HG02884 (cell line): ENCODE measurements around the gene LGALS3BP.
"Not testable (repeated sequence)": the region's sequence is repeated elsewhere in the genome, so short reads cannot be mapped to it uniquely, and the experiment has no call there.

Experiments
- ATAC-seq: cut with Tn5 transposase; IDR thresholded peaks from one replicate; pipeline ENCODE4 v1.9.1; 2021; ENCODE audit warnings: mild to moderate bottlenecking, moderate library complexity; ENCODE audit not compliant: unreplicated experiment

LGALS3BP gene

GRCh38 chr17:78966123-78966813 is 13.5 kb downstream of the LGALS3BP start:
- ATAC-seq = no peak

GRCh38 chr17:78965491-78965924 is 14.2 kb downstream of the LGALS3BP start:
- no peak for ATAC-seq

- ATAC-seq = no peak
Observed at GRCh38 chr17:78963378-78963777, 16.3 kb downstream of the LGALS3BP start.

- not testable (repeated sequence) for ATAC-seq
Observed at GRCh38 chr17:78962984-78963348, 16.8 kb downstream of the LGALS3BP start.

GRCh38 chr17:78962345-78962983 is 17.3 kb downstream of the LGALS3BP start:
- no peak for ATAC-seq

- no peak for ATAC-seq
Observed at GRCh38 chr17:78961571-78961970, 18.2 kb downstream of the LGALS3BP start.

DNA sequence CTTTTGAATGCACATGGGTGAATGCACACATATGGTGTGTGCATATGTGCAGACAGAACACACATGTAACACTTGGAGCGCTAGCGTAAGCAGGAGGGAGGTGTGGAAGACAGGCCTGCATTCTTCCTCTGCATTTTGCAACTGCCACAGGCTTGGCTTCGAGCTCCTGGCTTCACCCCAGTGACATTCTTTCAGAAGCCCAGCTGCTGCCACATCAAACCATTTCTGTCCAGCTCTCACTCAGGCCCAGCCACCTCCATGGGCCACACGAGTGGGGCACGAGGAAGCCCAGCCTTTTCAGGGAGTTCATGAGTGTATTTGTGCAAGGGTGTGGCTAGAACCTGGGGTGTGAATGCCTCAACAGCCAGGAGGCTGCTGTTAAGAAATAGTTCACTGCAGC is 18.8 kb downstream of the LGALS3BP start:
- no peak for ATAC-seq

GRCh38 chr17:78959803-78960202 is 19.9 kb downstream of the LGALS3BP start:
- no peak for ATAC-seq

DNA sequence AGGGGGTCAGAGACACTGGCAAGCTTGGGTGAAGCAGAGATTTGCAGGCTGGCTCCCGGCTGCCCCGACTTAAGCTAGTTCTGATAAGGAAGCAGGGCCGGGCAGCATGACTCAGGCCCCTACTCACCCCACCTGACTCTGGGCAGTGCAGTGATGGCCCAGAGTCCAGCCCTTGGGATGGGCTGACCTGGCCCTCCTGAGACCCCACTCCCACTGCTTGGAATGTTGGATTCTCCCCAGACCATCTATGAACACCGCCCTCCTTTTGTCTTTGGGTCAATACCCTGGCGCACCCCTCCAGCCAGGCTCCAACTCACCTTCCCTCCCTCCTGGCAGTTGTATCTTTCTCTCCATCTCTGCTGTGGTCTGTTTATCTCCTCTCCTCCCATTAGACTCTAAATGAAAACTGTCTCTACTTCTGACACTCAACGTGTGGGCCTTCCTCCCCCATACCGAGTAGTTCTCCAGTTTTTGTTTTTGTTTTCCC is 21.0 kb downstream of the LGALS3BP start:
- no peak for ATAC-seq

DNA sequence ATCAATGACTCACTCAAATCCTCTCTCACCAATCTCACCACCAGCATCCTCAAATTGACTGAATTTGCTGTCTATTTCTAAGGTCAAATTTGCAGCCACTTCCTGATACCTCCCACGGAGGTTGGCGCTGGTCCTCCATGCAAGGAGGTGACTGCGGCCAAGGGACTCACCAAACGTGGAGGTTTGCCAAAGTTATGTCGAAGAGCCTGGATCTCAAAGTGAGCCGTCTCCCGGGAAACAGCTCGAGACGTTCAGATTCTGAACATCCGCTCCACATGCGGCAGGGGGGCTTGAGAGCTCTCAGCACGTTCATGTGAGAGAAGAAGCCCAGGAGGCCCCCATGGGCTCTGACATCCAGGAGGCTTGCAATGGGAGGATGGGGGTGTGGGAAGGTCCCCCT is 22.6 kb downstream of the LGALS3BP start:
- ATAC-seq = no peak

GRCh38 chr17:78956254-78956653 is 23.5 kb downstream of the LGALS3BP start:
- ATAC-seq = no peak

GRCh38 chr17:78954684-78955083 is 25.0 kb downstream of the LGALS3BP start:
- ATAC-seq = no peak

DNA sequence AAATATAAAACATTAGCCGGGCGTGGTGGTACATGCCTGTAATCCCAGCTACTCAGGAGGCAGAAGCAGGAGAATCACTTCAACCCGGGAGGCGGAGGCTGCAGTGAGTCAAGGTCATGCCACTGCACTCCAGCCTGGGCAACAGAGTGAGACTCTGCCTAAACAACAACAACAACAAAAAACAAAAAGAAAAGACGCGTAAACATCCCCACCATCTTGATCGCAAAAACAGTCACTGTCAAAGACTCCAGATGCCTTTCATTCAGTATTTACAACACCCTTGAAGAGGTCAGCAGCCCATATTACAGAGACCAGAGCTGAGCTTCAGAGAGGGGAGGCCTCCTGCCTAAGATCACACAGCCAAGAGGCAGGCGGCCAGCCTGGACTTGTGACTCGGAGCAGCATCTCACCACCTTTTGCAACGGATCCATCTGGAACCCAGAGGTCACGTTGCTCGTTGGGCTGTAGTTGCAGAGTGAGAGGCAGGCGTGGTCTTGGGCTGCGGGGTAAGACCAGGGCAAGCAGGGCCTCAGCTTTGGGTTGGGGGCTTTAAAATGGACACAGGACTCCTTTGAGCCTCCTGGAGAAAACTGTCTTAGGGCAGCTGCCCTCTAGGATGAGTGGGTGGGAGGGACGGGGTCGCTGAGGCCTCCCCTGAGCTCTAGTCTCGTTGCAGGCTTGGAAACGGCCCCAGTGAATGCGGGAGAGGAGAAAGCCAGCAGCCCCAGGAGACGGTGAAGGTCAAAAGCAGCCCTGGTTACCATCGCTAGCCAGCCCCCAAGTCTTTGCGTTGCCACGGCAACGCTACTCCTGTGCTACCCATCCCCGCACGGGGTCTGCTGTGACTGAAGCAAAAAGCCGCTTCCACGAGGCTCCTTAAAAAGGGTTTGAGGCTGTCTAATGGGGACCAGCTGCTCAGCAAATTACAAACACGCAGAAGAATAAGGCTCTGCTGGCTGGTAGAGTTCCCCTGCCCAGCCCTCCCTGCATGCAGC is 26.1 kb downstream of the LGALS3BP start:
- ATAC-seq = no peak

DNA sequence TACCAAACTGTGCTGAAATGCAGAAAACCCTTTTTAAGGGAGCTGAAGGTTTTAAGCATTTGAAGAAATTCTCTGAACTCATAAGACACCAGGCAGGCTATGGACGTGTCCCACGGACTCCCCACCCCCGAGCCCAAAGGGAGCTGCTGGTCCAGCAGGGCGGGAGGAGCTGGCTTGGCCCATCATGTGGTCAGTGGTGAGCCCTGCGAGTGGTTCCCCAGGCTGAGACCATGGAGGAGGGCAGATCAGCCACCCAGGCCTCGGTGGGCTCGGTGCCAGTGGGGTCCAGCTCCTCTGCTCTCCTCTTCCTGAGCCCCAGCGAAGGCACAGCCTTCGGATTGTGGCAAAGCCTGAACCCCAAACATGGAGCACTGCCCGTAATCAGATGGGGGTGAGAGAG is 27.0 kb downstream of the LGALS3BP start:
- no peak for ATAC-seq

DNA sequence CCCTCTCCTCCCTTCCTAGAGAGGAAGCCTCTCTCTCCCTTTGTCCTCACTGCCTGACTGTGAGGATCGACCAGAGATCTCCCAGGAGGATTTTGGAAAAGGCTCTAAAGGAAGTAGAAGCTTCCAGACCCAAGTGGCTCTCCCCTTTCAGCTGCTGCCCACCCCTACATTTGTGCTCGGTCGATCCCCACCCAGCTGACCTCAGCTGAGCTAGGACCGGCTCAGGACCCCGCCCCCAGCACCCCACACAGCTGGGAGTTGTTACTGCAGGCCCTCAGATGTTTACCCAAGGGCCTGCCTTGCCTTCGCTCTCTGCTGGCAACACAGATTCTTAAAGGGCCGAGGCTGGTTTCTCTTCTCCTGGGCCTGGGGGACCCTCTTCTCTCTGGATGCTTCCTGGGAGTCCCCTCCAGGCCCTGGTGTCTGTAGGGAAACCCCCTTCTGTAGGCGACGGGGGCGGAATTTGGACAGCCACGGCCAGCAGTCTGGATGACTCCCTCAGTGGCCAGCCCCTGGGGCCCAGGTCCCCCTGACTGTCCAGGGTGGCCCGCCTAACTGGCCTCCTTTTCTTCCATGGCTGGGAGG is 27.7 kb downstream of the LGALS3BP start:
- no peak for ATAC-seq

DNA sequence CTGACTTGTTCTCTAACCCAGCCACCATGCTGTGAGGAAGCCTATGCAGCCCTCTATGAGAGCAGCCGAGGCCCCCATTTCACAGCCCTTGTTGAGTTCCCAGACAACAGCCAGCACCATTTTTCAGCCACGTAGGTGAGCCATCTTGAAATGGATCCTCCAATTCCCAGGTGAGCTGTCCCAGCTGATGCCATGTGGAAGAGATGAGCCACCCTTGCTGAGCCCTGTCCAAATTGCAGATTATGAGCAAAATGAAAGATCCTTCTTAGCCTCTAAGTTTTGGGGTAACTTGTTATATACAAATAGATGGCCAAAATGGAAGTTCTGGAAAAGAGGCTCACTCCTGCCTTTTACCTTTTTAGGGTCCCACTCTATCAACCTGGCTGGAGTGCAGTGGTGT is 28.9 kb downstream of the LGALS3BP start:
- no peak for ATAC-seq

- ATAC-seq = no peak
Observed at GRCh38 chr17:78947235-78948149, 32.2 kb downstream of the LGALS3BP start.

- no peak for ATAC-seq
Observed at GRCh38 chr17:78946631-78947030, 33.1 kb downstream of the LGALS3BP start.

DNA sequence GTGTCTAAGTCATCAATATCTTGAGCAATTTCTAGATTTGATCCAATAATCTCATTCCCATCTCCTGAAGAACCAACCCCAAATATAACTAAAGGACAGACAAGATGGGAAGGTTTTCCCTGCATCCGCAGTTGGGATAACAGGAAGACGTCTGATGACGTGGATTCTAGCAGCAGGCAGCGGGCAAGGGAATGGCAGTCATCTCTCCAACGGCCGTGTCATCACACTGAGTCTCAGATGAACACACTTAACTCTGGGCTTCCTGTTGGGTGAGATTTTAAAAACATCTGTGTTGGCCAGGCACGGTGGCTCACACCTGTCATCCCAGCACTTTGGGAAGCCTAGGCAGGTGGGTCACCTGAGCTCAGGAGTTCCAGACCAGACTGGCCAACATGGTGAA is 33.6 kb downstream of the LGALS3BP start:
- no peak for ATAC-seq

DNA sequence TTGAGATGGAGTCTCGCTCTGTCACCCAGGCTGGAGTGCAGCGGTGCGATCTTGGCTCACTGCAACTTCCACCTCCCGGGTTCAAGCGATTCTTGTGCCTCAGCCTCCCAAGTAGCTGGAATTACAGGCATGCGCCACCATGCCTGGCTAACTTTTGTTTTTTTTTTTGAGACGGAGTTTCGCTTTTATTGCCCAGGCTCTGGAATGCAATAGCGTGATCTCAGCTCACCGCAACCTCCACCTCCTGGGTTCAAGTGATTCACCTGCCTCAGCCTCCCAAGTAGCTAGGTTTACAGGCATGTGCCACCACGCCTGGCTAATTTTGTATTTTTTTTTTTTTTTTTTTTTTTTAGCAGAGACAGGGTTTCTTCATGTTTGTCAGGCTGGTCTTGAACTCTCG is 34.3 kb downstream of the LGALS3BP start:
- not testable (repeated sequence) for ATAC-seq
